GM23338 (cell line): Measurements from ENCODE around the gene ZNF697.

ENCODE experiments used
- EZH2 ChIP-seq: fragments of 200-600 bp; sonication (generic); IDR thresholded peaks from one replicate; pipeline ENCODE4 v1.8.0; 2017; ENCODE audit warnings: antibody characterized with exemption, mild to moderate bottlenecking, low read depth; ENCODE audit not compliant: unreplicated experiment
- JUNB ChIP-seq: IDR thresholded peaks from one replicate; pipeline ENCODE4 v1.6.1; 2016; ENCODE audit warnings: antibody characterized with exemption; ENCODE audit not compliant: unreplicated experiment
- NANOG ChIP-seq: IDR thresholded peaks from 2 replicates; pipeline ENCODE4 v1.6.1; 2016; ENCODE audit warnings: antibody characterized with exemption, borderline replicate concordance
- TF ChIP-seq, protein P1 (sequence below), 2 experiments: fragments of 200-600 bp in 1 of 2; sonication (generic) in 1 of 2; conservative IDR thresholded peaks; 2 replicates each; pipeline versions ENCODE4 v1.5.1 to v1.6.1; 2016 to 2017; ENCODE audit warnings: antibody characterized with exemption in 2 of 2, low read depth in 2 of 2, mild to moderate bottlenecking in 2 of 2, moderate library complexity in 1 of 2
- TF ChIP-seq, protein P2 (sequence below): IDR thresholded peaks from one replicate; pipeline ENCODE4 v1.6.1; 2018; ENCODE audit warnings: antibody characterized with exemption; ENCODE audit not compliant: unreplicated experiment

DNA sequence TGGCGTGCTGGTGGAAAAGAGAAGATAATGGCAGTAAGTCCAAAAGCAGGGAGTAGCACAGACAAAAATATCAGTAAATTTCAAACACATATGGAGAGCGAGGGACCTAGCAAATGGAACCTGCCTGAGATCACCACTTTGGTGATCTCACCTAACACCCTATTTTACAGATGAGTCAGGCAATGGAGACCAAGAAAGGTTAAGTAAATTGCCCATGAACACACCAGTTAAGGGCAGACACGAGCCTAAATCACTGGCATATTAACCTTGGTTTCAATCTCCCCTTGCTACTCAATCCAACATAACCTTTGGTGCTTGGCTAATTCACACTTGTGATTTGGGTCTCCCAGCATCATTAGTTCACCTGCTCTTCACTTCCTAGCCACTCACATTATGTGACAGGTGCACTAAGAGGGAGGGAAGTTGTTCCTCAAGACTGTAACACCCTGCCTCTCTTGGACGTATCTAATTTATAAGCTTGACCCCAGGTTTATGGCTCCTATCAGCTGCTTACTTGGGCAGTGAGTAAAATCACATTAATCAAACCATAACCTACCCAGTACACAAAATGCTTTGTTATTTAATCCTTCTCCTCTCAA lies 11.5 kb downstream of the ZNF697 start:
- TF ChIP-seq, protein P1, sequence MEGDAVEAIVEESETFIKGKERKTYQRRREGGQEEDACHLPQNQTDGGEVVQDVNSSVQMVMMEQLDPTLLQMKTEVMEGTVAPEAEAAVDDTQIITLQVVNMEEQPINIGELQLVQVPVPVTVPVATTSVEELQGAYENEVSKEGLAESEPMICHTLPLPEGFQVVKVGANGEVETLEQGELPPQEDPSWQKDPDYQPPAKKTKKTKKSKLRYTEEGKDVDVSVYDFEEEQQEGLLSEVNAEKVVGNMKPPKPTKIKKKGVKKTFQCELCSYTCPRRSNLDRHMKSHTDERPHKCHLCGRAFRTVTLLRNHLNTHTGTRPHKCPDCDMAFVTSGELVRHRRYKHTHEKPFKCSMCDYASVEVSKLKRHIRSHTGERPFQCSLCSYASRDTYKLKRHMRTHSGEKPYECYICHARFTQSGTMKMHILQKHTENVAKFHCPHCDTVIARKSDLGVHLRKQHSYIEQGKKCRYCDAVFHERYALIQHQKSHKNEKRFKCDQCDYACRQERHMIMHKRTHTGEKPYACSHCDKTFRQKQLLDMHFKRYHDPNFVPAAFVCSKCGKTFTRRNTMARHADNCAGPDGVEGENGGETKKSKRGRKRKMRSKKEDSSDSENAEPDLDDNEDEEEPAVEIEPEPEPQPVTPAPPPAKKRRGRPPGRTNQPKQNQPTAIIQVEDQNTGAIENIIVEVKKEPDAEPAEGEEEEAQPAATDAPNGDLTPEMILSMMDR (conservative IDR thresholded peaks at IDR 0.05; ENCODE audit: low read depth in 2 of 2): no peak
- TF ChIP-seq EZH2 (no peak), JUNB (no peak), NANOG (no peak)
- TF ChIP-seq, protein P2, sequence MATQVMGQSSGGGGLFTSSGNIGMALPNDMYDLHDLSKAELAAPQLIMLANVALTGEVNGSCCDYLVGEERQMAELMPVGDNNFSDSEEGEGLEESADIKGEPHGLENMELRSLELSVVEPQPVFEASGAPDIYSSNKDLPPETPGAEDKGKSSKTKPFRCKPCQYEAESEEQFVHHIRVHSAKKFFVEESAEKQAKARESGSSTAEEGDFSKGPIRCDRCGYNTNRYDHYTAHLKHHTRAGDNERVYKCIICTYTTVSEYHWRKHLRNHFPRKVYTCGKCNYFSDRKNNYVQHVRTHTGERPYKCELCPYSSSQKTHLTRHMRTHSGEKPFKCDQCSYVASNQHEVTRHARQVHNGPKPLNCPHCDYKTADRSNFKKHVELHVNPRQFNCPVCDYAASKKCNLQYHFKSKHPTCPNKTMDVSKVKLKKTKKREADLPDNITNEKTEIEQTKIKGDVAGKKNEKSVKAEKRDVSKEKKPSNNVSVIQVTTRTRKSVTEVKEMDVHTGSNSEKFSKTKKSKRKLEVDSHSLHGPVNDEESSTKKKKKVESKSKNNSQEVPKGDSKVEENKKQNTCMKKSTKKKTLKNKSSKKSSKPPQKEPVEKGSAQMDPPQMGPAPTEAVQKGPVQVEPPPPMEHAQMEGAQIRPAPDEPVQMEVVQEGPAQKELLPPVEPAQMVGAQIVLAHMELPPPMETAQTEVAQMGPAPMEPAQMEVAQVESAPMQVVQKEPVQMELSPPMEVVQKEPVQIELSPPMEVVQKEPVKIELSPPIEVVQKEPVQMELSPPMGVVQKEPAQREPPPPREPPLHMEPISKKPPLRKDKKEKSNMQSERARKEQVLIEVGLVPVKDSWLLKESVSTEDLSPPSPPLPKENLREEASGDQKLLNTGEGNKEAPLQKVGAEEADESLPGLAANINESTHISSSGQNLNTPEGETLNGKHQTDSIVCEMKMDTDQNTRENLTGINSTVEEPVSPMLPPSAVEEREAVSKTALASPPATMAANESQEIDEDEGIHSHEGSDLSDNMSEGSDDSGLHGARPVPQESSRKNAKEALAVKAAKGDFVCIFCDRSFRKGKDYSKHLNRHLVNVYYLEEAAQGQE: no peak
